OCI-LY1 (cell line): ENCODE data around the gene ABHD17B.

Experiments
- H2AFZ ChIP-seq: fragments of 200-600 bp; sonication (generic), shearing (Covaris generic); 2 replicates; pipeline ENCODE4 v1.6.0; 2014; ENCODE audit warnings: antibody characterized with exemption, mild to moderate bottlenecking, low read length
- H3F3A ChIP-seq: fragments of 200-600 bp; sonication (generic), shearing (Covaris generic); 2 replicates; pipeline ENCODE4 v1.6.0; 2014; ENCODE audit warnings: mild to moderate bottlenecking, antibody characterized with exemption, low read length, moderate library complexity; ENCODE audit not compliant: insufficient read depth
- H3K27ac ChIP-seq: fragments of 200-600 bp; sonication (generic); 2 replicates; pipeline ENCODE4 v1.5.1; 2014; ENCODE audit warnings: low read length, mixed run types, mild to moderate bottlenecking, low read depth; ENCODE audit not compliant: poor library complexity, severe bottlenecking
- H3K27me3 ChIP-seq: fragments of 200-600 bp; sonication (generic); 2 replicates; pipeline ENCODE4 v1.6.0; 2014; ENCODE audit warnings: antibody characterized with exemption, mild to moderate bottlenecking, low read length, moderate library complexity; ENCODE audit not compliant: insufficient read depth
- H3K36me3 ChIP-seq: fragments of 200-600 bp; sonication (generic); 2 replicates; pipeline ENCODE4 v1.6.1; 2014; ENCODE audit warnings: mild to moderate bottlenecking, antibody characterized with exemption, low read length, moderate library complexity, mixed read lengths; ENCODE audit not compliant: insufficient read depth
- H3K4me1 ChIP-seq: fragments of 200-600 bp; sonication (generic); 2 replicates; pipeline ENCODE4 v1.5.1; 2014; ENCODE audit warnings: mild to moderate bottlenecking, low read length, moderate library complexity; ENCODE audit not compliant: insufficient read depth, severe bottlenecking
- H3K4me2 ChIP-seq: fragments of 200-600 bp; sonication (generic), shearing (Covaris generic); 2 replicates; pipeline ENCODE4 v1.6.1; 2014; ENCODE audit warnings: low read length
- H3K4me3 ChIP-seq: fragments of 200-600 bp; sonication (generic); 2 replicates; pipeline ENCODE4 v1.5.1; 2014; ENCODE audit warnings: low read length, low read depth, mild to moderate bottlenecking, mixed read lengths; ENCODE audit not compliant: poor library complexity, severe bottlenecking
- H3K79me2 ChIP-seq: fragments of 200-600 bp; shearing (Covaris generic); 2 replicates; pipeline ENCODE4 v1.6.1; 2016; ENCODE audit warnings: mixed run types, low read length, mixed read lengths; ENCODE audit not compliant: insufficient read depth
- H3K9ac ChIP-seq: fragments of 200-600 bp; sonication (generic), shearing (Covaris generic); 2 replicates; pipeline ENCODE4 v1.6.1; 2014; ENCODE audit warnings: mild to moderate bottlenecking, low read length, mixed read lengths
- H3K9me2 ChIP-seq: fragments of 200-600 bp; sonication (generic), shearing (Covaris generic); 2 replicates; pipeline ENCODE4 v1.6.1; 2014; ENCODE audit warnings: low read depth, mild to moderate bottlenecking, low read length, mixed read lengths
- H3K9me3 ChIP-seq: fragments of 200-600 bp; shearing (Covaris generic); 2 replicates; pipeline ENCODE4 v1.6.1; 2014; ENCODE audit warnings: low read length, mixed read lengths
- H4K20me1 ChIP-seq: fragments of 200-600 bp; sonication (generic), shearing (Covaris generic); 2 replicates; pipeline ENCODE4 v1.6.0; 2016; ENCODE audit warnings: mild to moderate bottlenecking, low read length; ENCODE audit not compliant: insufficient read depth
- EZH2 ChIP-seq: fragments of 200-600 bp; sonication (generic), shearing (Covaris generic); IDR thresholded peaks from 2 replicates; pipeline ENCODE4 v1.8.0; 2017; ENCODE audit warnings: borderline replicate concordance, mixed run types, mild to moderate bottlenecking, antibody characterized with exemption, low read length, moderate library complexity, mixed read lengths
- TF ChIP-seq, protein P1 (sequence below): fragments of 200-600 bp; sonication (generic), shearing (Covaris generic); IDR thresholded peaks from 2 replicates; pipeline ENCODE4 v1.5.1; 2017; ENCODE audit warnings: mild to moderate bottlenecking, antibody characterized with exemption, low read length, moderate library complexity, mixed read lengths

ABHD17B gene

DNA sequence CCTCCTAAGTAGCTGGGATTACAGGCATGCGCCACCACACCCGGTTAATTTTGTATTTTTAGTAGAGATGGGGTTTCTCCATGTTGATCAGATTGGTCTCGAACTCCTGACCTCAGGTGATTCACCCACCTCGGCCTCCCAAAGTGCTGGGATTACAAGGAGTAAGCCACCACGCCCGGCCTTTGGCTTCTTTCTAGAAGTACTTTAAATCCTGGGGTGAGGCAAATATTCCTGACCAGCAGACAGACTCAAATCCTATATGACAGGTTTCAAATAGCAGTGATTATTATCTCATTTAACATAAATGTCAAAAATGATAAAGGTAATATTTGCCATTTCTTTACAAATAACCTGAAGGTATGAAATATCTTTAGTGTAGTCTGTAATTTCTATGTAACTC is 35.6 kb downstream of the ABHD17B start:
- Histone ChIP-seq H3K27ac (no peak overlapping the region), H3K9me2 (no peaks in the 10 kb centered on the region), H3K79me2 (peaks cover 41% of the 10 kb centered on the region), H4K20me1 (no peaks in the 10 kb centered on the region), H2AFZ (no peak overlapping the region), H3K9me3 (peaks cover 18% of the 10 kb centered on the region), H3K4me1 (no peaks in the 10 kb centered on the region), H3K4me2 (no peak overlapping the region), H3K36me3 (peaks cover 16% of the 10 kb centered on the region), H3K4me3 (no peak overlapping the region), H3K27me3 (no peaks in the 10 kb centered on the region), H3F3A (no peaks in the 10 kb centered on the region), H3K9ac (no peak overlapping the region)
- TF ChIP-seq EZH2: no peak
- TF ChIP-seq, protein P1, sequence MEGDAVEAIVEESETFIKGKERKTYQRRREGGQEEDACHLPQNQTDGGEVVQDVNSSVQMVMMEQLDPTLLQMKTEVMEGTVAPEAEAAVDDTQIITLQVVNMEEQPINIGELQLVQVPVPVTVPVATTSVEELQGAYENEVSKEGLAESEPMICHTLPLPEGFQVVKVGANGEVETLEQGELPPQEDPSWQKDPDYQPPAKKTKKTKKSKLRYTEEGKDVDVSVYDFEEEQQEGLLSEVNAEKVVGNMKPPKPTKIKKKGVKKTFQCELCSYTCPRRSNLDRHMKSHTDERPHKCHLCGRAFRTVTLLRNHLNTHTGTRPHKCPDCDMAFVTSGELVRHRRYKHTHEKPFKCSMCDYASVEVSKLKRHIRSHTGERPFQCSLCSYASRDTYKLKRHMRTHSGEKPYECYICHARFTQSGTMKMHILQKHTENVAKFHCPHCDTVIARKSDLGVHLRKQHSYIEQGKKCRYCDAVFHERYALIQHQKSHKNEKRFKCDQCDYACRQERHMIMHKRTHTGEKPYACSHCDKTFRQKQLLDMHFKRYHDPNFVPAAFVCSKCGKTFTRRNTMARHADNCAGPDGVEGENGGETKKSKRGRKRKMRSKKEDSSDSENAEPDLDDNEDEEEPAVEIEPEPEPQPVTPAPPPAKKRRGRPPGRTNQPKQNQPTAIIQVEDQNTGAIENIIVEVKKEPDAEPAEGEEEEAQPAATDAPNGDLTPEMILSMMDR: no peak

DNA sequence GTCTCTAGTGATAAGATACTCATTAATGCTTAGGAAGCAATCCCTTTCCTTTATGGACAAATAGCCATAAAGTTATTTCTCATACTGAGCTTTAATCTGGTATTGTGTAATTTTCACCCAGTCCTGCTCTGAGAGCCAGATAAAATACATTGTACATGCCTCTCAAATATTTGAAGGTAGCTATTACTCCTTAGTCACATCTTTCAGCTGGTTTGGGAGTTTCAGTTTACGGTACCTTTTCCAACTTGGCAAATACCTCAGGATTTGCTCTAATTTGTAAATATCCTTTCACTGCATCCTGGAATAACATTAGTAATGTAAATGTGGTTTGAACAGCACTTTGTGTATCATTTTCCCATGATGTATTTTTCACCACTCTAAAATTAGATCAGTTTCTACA is 47.4 kb downstream of the ABHD17B start:
- Histone ChIP-seq H3F3A (no peaks in the 10 kb centered on the region), H3K9ac (no peak overlapping the region), H3K79me2 (no peaks in the 10 kb centered on the region), H2AFZ (no peak overlapping the region), H3K36me3 (peaks cover 22% of the 10 kb centered on the region), H3K4me1 (no peaks in the 10 kb centered on the region), H3K9me2 (no peaks in the 10 kb centered on the region), H4K20me1 (no peaks in the 10 kb centered on the region), H3K4me3 (no peak overlapping the region), H3K9me3 (peaks cover 15% of the 10 kb centered on the region; the same call in 1 of the 2 replicates), H3K27ac (no peak overlapping the region), H3K4me2 (no peak overlapping the region), H3K27me3 (no peaks in the 10 kb centered on the region)
- TF ChIP-seq, protein P1: no peak
- TF ChIP-seq EZH2: no peak

DNA sequence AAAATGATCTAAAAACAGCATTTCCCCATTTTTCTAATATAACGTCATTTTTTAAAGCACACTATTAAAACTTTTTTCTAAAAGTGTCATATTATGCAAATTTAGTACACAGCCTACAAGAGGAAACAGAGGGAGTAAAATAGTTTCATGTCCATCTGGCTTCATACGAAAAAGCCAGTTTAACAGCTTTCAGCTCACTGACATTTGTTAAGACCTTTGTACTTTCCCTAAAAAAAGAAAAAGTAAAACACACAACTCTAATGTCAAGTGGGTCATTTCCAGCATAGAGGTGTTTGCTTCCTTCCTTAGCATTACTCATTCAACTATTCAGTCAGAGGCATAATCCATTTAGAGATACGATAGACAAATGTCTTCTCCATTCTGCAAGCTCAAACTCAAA is 49.4 kb downstream of the ABHD17B start:
- Histone ChIP-seq H3K36me3 (peaks cover 11% of the 10 kb centered on the region; the same call in 1 of the 2 replicates), H3F3A (no peaks in the 10 kb centered on the region), H3K4me1 (no peaks in the 10 kb centered on the region)

More for the DNA sequence above, 49.4 kb downstream of the ABHD17B start:
- Histone ChIP-seq H3K79me2 (no peaks in the 10 kb centered on the region), H3K9me2 (no peaks in the 10 kb centered on the region), H3K27ac (no peak overlapping the region), H2AFZ (no peak overlapping the region), H4K20me1 (no peaks in the 10 kb centered on the region), H3K9me3 (peaks cover 15% of the 10 kb centered on the region; the same call in 1 of the 2 replicates), H3K4me2 (no peak overlapping the region), H3K27me3 (no peaks in the 10 kb centered on the region), H3K4me3 (no peak overlapping the region), H3K9ac (no peak overlapping the region)
- TF ChIP-seq, protein P1: no peak
- no peak for TF ChIP-seq EZH2
